KG1 (cell line): Measurements from ENCODE around the gene PKP1.

ENCODE experiments used
- DNase-seq: peaks from one replicate; lab custom pipeline; 2025; lab: John Stamatoyannopoulos, UW

Gene PKP1

DNA sequence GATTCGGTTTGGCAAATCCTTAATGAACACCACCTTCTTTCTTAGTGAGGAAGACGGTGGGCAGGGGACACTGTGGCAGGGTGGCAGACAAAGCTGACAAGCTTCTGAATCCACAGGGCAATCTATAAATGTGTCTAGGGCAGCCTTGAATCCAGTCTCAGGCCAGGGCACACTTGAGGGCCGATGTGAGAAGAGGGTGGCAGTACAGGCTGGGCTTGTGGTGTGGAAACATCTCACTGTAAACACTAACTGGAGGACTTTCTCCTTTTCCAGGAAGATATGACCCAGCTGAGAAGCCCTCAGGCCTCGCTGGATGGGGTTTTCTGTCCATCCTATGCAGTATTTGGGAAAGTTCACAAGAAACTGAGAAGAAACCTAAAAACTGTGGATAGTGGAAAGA, 46.5 kb downstream of the PKP1 start:
- DNase-seq: no peak

DNA sequence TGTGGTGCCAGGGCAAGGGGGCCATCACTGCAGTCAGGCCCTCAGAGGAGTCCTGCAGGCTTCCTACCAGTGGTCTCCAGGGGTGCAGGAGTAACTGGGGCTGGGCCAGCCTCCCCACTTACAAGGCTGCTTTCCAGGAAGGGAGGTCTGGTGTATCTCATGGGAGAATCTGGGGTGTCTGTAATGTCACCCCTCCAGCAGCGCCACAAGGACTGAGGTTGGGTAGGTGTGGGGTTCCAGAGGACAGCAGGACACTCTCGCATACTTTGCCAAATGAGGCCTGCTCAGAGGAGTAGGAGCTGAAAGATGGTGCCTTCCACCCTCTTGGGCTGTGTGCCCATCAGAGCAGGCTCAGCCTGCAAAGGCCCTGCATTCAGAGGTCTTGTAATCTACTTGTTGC, 47.2 kb downstream of the PKP1 start:
- DNase-seq: no peak

DNA sequence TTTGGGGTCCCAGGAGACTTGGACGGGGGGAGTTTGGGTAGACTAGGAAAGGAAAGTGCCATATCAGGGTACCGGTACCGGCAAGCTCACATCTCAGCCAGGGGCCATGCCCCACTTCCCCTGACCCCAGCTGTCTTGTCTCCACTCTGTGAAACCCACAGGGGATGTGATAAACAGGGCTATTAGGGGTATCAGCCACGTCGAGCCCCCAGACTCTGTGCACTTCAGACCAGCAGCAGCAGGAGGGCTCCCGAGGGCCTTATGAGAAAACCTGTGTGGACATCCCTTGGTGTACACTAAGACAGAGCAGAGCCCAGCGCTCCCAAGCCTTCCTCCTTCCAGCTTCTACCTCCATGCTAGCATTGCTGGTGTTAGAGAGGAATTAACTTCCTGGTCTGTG, 47.9 kb downstream of the PKP1 start:
- DNase-seq: no peak

DNA sequence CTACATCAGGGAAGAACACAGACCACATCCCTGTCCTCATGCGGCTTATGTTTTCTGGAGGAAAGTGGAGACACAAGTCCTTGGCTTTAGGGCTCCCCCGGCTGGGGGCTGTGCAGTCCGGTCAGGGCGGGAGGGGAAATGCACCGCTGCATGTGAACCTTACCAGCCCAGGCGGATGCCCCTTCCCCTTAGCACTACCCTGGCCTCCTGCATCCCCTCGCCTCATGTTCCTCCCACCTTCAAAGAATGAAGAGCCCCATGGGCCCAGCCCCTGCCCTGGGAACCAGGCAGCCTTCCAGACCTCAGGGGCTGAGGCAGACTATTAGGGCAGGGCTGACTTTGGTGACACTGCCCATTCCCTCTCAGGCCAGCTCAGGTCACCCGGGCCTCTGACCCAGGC, 48.7 kb downstream of the PKP1 start:
- no peak for DNase-seq

DNA sequence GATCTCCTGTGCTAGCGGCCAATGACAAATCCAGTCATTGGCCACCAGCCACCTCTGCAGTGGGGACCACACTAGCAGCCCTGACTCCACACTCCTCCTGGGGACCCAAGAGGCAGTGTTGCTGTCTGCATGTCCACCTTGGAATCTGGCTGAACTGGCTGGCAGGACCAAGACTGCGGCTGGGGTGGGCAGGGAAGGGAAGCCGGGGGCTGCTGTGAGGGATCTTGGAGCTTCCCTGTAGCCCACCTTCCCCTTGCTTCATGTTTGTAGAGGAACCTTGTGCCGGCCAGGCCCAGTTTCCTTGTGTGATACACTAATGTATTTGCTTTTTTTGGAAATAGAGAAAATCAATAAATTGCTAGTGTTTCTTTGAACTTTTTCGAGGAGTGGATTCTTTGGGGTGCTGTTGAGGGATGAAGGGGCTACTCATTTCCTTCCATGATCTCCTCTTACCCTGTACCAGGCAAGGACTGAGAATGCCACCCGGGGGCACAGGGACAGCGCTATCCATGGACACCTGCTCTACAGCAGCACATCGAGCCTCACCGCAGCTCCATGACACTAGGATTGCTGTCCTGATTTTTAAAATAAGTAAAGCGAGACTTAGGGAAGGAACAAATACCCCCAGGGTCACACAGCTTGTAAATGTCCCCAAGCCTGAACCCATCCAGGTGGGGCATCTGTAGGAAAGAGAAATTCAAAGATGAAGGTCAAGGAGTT, 49.5 kb downstream of the PKP1 start:
- no peak for DNase-seq

DNA sequence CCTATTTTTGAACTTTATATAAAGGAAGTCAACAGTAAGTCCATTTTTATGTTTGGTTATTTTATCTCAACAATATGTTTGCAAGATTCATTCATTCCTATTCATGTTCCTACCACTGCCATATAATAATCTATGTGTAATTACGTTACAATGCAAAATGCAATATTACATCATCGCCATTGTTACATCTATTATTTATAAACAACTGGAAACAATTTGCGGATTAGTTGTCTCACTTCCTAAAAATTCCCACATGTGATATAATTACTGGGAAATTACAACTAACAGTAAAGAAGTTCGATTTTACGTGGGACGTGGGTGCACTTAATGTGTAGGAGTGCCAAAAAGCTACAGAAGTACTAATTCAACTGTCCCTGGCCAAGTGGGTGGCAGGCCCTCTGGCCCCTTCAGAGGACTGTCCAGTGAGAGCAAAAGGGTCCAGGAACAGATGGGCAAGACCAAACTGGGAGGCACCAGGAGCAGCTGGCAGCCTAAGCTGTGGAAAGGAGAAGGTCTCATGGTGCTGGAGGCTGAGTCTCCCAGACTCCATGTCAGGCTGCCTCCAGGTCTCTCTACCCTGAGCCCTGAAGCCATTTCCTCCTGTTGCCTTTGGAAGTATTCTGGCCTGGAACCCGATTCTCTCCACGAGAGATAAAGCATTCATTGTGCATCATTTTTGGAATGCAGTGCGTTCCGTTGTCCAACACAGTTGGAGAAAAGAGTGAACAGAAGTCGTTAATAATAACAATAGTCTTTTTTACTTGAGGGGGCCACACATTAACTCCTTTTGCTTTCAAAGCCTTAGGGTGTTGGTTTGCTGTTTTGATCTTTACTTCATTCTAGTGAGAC, 51.2 kb downstream of the PKP1 start:
- no peak for DNase-seq

DNA sequence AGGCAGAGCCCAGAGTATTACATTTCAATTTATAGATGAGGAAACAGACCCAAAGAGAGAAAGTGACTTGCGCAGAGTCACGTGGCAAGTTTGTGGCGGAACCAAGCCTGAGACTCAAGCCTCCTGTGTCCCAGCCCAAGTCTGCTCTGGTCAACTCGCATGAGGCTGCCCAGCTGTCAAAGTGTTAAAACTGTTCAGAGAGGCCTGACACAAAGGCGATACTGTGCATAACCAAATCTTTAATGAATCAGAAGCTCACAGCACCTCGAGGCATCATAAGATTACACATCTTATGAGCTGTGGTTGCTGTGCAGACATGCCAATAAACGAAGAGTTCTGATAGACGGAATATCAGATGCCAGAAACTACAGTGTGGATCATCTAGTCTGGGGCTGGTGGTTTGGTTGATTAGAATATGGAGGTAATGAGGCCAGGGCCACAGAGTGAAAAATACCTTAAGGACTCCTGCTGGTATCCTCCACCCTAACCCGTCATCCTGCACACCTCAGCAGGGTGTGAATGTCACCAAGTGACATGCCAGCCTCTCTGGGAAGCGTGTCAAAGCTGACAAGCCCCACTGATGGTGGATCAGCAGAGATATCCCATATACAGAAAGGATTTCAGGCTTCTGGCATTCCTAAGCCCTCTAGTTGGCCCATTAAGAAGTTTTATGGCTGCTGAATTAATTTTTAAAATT, 52.0 kb downstream of the PKP1 start:
- DNase-seq: no peak

DNA sequence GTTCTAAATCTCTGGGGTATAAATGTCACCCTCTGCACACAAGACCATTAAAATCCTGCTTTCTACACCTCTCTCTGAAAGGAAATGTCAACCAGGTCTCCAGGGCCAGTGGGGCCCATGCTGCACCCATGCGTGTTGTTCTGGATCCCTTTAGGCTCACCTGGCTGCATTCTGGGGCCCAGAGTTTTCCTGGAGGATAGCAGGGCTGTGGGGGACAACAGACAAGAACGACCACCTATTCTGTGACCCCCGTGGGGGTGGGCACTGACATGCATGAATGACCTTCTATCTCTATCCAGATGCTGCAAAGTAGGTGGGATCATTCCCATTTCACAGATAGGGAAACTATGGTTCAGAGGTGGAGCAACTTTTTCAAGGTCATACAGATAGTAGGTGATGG, 52.6 kb downstream of the PKP1 start:
- no peak for DNase-seq

DNA sequence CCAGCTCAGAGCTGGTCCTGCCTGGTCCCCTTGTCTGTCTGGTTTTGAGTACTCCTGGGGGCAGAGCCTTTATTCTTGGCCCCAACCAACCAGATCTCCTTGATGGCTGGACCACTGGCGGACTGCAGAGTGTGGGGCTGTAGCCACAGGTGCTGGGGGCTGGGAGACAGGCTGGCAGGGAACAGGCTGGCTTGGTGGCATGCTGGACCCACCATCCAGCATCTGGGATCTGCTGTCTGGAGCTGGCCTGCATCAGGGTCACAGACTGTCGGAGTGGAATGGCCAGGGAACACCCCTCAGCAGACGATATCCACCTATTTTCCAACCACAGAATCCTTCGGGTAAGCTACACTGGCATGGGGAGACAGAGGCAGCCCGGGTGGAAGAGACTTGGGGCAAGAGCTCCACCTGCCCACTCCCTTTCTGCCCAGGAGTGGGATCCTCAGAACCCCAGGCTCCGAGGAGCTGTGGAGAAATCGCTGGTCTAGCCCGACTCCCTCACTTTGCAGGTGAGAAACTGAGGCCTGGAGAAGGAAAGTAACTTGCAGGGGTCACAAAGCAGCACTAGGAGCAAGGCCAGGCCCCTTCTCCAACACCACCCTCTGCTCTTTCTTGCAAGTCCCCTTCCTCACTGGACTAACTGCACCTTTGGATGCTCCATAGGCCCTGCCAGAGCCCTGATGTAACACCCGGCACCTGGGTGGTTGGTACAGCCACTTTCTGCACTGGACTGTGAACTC, 53.6 kb downstream of the PKP1 start:
- no peak for DNase-seq

DNA sequence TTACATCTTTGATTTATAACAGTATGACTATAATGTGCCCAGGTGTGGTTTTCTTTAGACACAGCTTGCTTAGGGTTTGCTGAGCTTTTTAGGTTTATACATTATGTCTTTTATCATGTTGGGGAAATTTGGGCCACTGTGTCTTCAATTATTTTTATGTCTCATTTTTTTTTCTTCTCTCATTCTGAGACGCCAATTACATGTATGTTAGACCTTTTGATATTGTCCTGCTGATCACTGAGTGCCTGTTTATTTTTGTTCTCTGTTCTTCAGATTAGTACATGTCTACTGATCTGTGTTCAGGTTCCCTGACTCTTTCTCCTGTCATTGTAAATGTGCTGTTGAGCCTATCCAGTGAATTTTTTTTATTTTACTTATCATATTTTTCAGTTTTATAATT, 58.1 kb downstream of the PKP1 start:
- no peak for DNase-seq

DNA sequence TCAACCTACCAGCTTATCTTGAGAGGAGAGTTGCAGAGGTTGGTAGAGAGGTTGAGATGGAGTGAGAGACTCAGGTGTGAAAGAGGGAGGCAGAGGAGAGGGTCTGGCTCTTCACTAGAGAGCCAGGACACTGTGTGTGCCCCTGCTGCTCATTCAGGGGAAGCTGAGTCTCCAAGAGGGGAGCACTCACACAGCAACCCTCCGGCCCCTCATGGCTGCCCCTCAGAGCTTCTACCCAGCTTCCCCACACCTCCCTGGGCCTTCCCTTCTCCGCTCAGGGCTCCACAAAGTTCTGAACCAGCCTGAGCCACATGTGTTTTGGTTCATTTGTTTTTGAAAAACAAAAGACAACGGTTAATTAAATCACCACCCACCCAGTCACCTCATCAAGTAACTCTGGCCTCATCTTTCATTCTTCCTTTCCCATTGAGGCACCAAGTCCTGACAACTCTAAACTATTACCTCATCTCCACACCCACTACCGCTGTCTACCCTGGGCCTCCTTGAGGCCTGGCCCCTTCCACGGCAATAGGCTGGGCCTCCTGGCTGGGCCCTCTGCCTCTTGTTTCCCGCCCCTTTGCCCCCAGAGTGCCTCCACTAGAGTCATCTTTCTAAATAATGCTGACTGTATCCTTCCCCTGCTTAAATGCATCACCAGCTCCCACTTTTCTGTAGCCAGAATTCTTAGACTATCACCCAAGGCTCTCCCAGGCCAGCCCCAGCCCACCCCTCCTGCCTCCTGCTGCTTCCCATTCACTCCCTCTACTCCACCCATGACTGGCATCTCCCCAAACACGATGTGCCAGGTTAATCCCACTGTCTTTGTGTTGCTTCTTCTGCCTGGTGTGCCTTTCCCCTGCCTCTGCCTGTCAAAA, 61.1 kb downstream of the PKP1 start:
- no peak for DNase-seq

DNA sequence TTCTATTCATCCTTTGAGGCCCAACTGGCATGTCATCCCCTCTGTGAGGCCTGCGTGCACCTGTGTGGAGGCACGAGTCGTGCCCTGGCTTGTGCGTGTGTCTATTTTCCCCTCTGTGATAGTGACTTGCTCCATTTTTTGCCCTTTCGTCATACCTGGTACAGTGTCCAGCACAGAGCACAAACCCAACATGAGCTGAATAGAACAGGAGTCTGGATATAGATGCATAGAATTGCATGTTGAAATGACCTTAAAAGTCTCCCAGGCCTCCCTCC, 61.7 kb downstream of the PKP1 start:
- DNase-seq: no peak

DNA sequence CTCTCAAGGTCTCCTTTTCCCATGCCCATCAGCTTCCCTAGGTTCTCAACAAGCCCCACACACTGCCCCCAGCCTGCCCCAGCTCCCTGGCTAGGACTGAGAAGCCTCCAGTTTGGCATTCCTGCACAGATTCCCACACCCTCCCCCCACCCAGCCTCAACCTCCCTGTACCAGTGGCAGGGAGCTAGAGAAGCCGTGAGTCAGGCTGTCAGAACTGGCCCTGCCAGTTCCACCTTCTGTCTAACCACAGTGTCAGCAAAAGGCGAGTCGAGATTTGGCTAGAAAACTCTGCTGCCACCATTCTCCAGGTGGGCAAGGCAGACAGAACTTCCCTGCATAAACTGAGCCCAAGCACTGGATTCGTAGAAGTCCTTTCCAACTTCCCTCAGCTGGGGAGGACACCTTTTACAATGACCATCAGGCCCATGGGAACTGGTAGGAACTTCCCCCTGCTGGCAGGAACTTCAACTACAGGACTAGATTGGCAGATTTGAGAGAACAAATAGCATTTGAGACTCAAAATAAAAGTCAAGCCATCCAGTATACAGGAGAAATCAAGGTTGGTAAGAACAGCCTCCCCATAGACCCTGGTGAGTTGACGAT, 63.1 kb downstream of the PKP1 start:
- DNase-seq: no peak

DNA sequence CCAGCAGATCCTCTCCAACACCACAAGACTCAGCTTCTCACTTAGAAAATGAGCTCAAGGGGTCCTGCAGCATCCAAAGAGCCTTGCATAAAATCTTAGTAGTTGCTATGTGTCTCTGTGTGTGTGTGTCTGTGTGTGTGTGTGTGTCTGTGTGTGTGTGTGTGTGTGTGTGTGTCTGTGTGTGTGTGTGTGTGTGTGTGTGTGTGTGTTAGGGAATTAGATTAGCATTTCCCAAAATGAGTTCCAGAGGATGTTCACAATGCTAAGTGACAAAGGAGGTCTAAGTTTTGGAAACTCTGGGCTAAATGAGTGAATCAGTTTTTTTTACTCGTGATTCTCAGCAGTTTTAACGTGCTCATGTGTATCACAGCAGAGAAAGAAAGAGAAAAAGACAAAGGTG, 63.7 kb downstream of the PKP1 start:
- no peak for DNase-seq

DNA sequence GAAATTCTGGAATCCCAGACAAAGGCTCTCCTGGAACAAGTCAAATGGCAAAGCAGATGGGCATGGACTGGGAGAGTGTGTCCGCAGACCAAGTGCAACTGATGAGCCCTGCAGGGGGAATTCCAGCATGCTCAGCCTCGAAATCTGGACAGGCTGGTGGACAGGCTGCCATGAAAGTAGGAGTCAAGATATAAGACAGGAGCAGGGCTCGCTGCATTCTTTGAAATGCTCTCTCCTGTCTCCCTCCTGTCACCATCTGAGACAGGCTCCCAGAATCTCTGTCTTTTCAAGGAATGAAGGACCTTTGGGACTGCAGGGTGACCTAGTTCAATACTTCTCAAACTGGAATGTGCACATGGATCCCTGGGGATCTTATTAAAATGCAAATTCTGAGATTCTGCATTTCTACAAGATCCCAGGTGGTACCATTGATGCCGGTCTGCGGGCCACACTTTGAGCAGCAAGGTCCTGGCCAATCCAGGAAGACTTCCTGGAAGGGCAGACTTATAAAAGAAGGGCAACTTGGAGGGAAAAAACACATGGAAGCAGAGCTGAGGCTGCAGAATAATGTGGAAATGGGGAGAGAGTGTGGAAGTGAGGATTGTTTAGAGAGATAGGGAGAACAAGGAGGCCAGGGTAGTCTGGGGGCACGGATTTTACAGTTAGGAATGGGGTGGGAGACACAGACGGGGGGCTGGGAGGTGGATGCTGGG, 64.3 kb downstream of the PKP1 start:
- DNase-seq: no peak

DNA sequence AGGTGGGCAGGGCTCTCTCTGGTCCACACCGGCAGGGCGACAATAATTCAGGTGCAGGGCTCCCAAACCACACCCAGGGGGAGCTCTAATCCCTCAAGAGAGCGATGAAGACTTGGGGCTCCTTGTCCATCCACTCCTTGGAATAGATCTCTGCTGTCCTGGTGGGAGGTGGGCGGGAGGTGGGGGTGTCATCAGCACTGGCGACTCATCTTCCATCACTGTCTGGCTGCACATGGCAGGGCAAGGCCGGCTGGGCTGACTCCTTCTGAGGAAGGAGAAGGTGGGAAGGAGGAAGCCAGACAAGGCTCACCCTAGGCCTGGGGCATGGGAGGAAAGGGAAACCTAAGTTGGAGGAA, 64.9 kb downstream of the PKP1 start:
- DNase-seq: no peak

DNA sequence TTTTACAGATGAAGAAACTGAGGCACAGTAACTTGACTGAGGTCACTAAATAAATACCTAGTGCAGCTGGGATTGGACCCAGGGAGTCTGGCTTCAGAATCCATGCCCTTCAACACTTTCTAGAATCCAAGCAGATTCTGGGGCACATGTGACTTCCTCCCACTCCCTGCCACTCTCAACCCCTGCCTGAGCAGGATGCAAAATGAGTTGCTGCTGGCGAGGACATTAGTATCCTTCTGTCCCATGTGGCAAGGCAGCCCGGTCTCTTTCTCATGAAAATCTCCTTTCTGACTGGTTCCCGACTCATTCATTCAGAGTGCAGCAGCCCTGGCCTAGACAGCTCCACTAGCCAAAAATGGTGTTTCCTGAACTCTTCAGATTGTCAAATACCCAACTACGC, 65.8 kb downstream of the PKP1 start:
- DNase-seq: no peak

DNA sequence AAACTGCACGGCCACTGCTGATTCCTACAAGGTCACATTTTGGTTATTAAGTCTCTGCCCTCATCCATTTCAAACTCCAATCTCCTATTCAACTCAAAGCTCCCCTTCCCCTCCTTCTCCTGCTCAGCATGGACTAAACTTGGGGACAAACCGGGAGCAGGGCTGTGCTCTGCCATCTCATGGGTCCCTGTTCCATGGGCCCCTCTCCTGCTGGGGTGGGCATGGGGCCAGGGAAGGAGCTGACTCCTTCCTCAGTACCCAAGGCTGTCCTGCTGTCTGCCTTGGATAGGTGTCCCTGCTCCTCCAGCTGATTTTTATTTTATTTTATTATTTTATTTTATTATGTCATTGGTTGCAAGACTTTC, 67.0 kb downstream of the PKP1 start:
- no peak for DNase-seq

DNA sequence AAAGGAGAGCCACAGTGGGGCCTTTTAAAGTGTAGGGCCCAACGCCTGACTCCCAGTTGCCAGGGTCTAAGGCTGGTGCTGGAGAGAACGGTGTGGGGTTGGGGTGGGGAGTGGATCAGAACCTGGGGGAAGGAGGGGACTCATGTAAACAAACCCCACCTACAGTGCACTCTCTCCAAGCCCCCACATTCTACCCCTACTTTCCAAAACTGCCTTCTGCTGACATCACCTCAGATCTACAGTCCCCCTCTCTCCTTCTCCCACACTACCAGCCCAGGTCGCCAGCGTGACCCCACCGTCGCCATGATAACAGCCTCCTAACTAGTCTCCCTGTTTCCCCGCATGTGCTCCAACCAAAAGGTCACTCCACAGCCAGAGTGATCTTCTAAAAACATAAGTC, 67.6 kb downstream of the PKP1 start:
- DNase-seq: no peak

DNA sequence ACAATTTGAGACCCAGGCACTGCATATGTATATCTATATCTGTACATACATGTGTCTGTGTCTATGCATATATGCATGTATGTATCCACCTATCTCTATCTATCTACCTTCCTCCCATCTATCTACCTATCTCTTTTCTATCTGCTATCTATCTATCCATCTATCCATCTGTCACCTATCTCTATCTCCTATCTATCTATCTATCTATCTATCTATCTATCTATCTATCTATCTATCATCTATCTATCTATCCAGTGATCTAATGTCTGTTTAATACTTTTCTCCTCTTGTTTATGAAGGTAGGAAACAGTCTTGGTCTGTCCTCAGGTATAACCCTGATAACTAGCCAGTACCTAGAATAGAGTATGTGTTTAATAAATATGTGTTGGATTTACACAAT, 68.3 kb downstream of the PKP1 start:
- no peak for DNase-seq
